Epithelial cell of prostate (primary cell): Measurements from ENCODE around the gene ADAMTS12.

Source experiments
- DNase-seq: peaks from one replicate; pipeline ENCODE4 v3.0.0-alpha.2; 2011; ENCODE audit warnings: low read depth, low spot score
- H3K27ac ChIP-seq: fragments of 450-650 bp; 2 replicates; pipeline ENCODE4 v1.5.1; 2017; ENCODE audit warnings: mild to moderate bottlenecking

ADAMTS12 gene

DNA sequence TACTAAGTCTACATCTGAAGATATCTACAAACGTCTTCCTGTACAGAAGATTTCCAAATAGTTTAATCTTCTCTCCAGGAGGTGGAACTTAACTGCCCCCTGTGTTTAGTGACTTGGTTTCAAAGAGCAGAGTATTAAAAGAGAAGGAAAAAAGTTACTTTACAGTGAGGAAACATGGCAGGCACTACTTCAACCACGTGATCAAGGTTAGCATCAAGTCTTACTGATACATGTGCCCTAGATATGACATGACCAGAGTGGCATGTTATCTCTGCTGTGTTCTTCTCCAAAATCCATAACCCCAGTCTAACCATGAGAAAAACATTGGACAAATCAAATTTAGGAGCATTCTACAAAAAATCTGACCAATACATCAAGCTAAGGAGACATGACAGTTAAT is 125.8 kb downstream of the ADAMTS12 start:
- no peak for DNase-seq
- no peak overlapping the region for H3K27ac ChIP-seq

DNA sequence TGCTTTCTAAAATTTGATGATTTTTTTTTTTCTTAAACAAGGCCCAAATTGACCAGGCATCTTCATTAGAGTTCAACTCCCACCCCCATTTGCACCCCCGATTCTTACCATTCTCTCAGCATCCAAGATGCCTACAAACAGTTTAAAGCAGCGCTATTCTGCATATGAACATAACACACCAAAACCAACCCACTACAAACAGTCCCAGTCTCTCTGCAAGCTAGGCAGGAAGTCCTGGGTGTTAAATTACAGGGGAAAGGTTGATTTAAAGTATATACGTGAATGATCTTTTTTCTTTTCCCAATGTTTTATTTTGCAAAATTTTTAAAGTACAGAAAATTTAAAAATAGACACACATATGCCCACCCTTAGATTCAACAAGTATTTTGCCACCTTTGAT is 127.0 kb downstream of the ADAMTS12 start:
- no peak for DNase-seq
- no peak overlapping the region for H3K27ac ChIP-seq

DNA sequence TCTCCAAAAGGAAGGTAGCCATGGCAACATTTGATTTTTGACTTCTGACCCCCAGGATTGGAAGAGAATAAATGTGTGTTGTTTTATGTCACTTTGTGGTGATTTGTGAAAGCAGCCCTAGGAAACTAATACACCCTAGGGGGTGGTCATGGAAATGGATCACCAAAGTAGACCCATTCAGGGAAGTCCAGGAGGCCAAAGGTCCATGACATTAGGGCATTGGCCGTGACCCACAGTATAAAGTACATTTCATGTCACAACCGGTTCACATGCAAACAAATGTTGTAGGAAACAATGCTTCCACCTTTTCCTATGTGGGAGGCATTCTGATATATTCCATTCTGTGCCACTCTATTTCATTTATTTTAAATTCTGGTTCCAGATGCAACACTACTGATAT is 128.4 kb downstream of the ADAMTS12 start:
- no peak overlapping the region for H3K27ac ChIP-seq
- DNase-seq = no peak

DNA sequence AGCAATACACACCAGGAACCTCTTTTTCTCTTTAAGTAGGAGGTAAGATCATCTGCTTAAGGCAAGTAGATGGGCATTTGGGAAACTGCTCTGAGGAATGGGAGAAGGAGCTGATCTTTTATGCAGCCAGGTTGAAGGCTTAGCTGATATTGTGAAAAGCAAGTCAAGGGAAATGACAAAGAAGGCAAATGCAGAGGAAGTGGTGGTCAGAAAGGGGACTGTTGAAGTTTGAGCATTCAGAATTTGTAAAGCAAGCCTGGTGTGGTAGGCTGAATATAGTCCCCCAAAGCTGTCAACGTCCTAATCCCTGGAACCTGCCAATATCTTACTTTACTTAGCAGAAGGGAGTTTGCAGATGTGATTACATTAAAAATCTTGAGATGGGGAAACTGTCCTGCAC is 128.9 kb downstream of the ADAMTS12 start:
- H3K27ac ChIP-seq = no peak overlapping the region

DNA sequence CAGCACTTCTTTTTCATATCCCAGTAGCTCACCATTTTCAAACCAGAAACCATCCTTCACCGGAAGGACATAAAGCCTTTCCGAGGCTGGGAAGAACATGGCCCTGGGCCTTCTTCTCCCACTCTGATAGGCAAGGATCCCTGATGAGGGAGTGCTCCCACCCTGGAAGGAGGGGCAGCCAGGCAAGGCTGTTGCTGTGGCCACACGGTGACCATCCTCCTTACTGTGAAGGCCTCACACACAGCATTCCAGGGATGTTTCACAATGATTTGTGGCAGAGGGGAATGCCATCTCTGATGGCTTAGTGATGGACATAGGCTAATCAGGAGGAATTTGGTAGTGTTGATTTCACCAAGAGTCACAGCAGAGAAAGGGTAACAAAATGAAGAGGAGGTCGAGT is 130.7 kb downstream of the ADAMTS12 start:
- no peak for DNase-seq
- H3K27ac ChIP-seq = no peak overlapping the region

More for the DNA sequence above, 128.9 kb downstream of the ADAMTS12 start:
- no peak for DNase-seq

DNA sequence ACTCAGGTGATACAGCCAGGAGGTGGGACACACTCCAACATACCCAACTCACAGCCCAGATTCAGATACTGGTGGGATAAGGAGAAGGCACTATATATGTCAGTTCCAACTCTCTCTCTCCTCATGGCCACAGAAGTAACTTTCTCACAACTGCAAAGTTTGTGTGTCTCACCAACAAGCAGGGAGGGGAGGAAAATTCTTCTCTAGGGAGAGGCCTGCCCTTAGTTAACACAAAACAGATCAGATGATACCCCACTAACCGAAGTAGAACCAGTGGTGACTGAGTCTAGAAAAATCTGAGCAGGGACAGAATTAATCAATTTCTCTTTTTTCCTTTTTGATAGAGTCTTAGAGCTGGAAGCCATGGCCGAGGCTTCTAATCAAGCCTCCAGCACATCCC is 133.1 kb downstream of the ADAMTS12 start:
- H3K27ac ChIP-seq = no peak overlapping the region
- DNase-seq = no peak

DNA sequence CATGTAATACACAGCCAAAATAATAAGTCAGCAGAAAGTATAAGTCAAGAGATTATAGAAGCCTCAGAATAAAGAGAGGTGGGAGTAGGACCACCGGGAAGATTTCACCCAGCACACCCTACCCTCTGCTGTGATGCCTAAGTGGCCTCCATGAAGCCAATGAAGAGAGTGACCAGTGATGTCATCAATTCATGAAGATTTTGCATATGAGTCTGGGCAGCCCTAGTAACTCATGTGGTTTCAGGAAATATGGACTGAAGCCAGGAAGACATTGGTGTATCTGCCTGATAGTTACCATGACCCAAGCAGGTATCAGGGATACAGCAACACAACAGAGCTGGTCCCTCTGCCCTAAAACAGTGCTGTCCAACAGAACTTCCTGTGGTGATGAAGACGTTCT is 135.3 kb downstream of the ADAMTS12 start:
- DNase-seq = no peak
- no peak overlapping the region for H3K27ac ChIP-seq

DNA sequence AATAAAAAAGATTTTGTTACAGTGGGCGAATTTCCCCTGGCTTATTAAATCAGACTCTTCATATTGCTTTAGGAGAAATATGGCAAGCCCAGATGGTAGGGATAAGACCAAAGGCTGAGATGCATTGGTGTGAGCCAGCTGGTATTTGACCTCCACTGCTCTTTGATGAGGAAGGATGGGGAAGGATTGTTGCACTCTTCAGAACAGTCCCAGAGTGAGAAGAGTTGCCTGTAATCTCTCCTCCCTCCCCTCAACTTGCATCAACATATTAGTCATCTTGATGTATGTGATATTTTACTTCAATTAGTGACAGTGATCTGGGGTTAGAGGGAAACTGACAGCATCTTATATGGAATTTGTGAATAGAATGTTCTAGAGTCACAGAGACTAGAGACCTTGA is 136.6 kb downstream of the ADAMTS12 start:
- no peak overlapping the region for H3K27ac ChIP-seq
- no peak for DNase-seq

DNA sequence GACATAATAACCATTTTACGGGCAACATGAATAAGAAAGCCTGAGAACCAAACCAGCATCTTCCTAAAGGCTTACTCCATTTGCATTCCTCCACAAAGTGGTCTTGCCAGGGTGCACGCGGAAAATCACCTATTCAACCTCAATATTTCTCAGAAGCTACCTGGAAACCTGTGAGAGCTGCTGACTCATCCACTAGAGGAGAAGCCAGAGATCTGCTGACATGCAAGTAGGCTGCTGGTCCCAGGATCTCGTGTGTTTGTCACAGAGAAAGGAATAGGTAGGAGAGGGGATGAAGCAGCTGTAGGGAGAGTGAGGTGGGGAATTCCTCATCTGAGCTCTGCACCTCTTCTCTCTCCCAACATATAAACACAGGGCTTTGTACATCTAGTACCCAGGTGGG is 138.1 kb downstream of the ADAMTS12 start:
- no peak overlapping the region for H3K27ac ChIP-seq
- DNase-seq = no peak

DNA sequence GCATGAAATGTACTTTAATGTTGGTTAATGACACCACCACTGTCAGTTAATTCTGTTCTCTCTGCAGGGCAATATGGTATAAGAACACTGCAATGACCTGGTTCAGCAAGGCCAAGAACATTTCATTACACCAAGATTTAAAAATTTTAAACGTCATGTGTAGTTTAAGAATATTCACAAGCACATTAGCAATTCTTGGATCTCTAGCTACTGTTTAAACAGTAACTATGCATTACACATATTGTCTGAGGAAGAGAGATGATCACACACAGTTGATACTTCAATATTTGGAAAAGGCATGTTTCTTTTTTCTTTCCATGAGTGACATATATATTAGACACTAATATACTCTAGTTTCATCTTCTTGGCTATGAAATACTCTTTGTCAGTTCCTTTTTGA is 143.0 kb downstream of the ADAMTS12 start:
- DNase-seq = no peak
- H3K27ac ChIP-seq = no peak overlapping the region

DNA sequence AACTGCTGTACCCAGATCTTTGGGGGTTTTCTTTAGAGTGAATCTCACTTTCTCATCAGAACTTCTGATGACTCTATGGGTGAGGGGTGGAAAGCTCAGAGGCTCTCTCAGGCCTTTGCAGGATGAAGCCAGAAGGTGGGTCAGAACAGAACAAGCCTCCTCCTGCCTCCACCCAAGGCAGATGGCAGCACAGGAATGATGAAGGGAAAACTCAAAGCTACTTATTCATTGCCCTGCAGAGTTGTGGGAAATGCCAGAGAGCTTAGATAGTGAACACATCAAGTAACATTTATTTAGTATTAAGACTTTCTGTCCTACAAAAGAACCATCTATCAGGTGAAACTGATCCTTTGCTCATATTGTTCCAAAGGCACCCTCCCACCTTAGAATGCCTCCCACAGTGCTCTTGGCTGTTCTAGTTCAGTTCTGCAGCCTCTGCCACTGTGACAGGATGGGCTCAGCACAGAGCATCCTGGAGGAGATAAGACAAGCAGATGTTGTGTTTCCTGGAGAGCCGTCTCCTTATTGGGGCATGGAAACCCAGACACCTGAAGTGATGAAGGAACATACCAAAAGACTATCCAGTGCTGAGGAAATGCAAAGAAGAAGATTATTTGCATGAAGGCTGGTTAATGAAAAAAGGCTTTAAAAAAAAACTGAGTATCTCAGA is 146.6 kb downstream of the ADAMTS12 start:
- DNase-seq = no peak
- no peak overlapping the region for H3K27ac ChIP-seq

DNA sequence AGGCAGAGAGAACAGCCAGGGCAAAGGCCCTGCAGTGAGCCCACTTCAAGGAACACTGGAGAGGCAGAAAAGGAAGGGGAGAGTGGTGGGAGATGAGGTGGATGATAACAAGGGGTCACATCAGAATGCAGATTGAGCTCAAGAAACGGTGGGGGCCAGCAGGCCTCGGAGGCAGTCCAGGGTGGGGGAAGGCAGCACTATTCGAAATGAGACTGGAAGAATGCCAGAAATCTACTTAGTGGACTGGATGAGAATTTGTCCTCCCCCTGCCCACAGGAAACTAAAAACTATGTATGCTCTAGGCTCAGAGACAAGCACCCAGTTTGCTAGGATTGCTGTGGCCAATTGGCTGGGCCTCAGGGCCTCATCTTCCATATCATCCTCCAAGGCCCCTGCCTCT is 148.7 kb downstream of the ADAMTS12 start:
- no peak for DNase-seq
- H3K27ac ChIP-seq = no peak overlapping the region

DNA sequence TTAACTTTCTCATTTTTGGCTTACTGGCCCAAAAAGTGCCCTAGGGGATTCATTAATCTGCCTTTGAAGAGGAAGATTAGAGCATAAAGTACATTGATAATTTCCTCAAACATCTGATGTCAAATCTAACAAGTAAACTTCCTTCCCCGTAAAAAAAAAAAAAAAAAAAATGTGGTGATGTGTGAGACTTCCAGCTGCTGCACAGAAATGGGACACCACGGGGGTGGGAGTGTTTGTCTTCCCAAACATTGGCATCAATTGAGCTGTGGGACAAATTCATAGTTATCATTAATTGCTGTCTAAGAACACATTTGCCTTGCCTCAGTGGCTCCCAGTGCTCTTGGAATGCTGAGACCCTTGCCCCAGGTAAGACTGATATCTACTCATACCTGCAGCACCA is 149.6 kb downstream of the ADAMTS12 start:
- DNase-seq = no peak
- no peak overlapping the region for H3K27ac ChIP-seq

DNA sequence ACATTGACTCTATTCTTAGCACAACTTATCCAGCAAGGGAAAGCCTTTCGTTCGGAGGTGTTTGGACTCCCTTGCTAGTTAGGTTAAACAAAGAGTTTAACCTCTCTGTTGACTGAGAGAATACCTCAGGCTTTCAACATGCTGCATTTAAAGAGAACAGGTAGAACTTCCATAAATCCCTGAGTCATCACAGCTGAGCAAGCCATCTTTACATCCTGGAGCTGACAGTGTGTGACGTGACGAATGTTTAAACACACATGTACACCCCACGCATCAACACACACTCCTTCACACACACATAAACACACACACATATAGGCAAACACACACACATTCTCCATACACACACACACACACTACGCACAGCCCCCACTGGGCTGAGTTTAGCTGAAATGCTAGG is 152.8 kb downstream of the ADAMTS12 start:
- DNase-seq = no peak
- H3K27ac ChIP-seq = no peak overlapping the region

DNA sequence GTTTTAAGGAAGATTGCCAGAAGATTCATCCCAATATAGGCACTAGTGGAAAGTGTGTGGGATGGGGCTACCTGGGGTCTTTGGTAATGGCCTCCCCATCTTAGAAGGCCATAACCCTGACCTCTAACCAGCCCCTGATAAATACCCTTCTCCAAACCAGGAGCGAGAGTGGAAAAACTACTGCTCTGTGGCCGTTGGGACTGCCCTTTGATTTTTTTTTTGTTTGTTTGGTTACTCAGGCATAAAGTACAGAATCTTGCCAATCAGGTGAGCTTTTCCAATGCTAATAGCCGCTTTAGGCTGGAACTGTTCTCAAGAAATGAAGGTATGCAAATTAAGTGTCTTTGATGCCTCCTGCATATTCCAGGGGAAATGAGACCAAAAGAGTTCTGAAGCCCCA is 153.7 kb downstream of the ADAMTS12 start:
- no peak for DNase-seq
- H3K27ac ChIP-seq = no peak overlapping the region

DNA sequence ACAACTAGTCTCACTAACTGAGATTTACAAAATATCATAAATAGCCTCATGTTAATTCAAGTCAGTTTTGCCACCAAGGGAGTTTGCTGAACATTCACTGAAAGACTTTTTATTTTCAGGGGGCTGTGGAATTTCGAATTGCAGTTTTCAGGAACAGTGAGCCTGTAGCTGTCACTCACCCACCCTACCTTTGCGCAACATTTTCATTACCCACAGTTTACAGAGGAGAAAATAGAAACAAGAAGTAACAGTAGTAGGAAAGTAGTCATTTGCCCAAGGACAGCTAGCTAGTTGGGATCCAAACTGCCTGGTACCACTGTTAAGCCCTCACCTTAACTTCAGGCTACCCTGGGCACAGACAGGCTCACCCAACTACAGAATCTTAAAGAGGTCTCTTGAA is 154.1 kb downstream of the ADAMTS12 start:
- H3K27ac ChIP-seq = no peak overlapping the region
- no peak for DNase-seq

DNA sequence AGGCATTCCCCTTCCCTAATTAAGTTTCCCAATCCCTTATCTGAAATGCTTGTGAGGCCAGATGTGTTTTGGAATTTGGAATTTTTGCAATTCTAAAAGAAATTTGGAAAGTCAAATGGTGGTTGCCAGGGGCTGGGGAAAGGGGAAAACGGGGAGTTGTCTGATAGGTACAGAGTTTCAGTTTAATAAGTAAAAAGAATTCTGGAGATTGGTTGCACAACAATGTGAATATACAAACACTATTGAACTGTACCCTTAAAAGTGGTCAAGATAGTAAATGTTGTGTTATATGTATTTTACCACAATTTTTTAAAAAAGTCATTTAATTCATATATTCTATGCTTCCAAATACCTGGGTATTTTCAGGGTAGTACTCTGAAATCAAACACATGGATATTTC is 154.5 kb downstream of the ADAMTS12 start:
- no peak for DNase-seq

DNA sequence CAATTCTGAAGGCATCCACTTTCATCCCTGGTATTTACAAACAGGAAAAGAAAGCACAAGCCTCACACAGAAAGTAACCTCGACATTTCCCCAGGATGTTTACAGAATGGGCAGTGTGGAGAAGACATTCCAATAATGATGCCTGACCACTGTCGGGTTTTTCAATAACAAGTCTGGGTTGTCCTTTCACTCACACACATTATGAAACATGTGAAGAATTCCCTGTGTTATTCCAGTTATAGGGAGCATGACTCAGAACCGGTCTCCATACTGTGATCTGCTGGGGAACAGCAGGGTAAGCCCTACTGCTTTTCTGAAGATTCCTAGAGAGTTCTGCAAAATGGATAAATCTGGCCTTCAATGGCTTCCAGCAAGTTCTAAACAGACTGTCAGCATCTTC is 155.3 kb downstream of the ADAMTS12 start:
- no peak for DNase-seq
- H3K27ac ChIP-seq = no peak overlapping the region

More for the DNA sequence above, 154.5 kb downstream of the ADAMTS12 start:
- H3K27ac ChIP-seq = no peak overlapping the region

DNA sequence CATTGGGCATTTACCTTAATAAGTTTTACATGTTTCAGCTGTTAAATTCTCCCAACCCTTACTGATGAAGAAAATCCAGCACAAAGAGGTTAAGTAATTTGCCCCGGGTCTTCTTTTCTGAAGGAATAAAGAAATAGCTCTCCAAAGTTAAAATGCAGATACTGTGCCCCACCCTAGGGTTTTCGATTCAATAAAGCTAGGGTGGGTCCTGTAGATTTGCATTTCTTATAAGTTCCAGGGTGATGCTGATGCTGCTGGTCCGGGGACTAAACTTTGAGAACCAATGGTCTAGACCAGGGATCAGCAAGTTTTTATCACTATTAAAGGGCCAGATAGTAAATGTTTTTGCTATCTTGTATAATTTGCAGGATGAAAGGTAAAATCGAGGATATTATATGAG is 156.7 kb downstream of the ADAMTS12 start:
- DNase-seq = no peak
- no peak overlapping the region for H3K27ac ChIP-seq

DNA sequence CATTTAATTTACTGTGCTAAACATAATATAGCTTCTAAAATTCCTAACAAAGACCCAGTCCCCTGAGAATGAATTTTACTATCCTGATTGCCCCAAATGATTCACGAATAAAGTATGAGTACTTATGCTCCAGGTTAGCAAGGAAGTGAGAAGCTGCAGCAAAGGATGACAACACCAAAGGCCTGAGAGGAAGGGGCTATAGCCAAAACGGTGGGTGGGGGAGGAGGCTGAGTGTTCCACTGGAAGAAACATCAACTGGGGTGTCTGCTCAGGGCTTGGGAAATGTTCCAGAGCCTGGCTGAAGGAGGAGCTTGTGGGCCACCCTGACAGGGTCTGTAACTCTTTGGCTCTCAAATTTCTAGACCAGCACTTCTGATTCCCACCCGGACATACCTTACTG is 157.3 kb downstream of the ADAMTS12 start:
- no peak for DNase-seq
- no peak overlapping the region for H3K27ac ChIP-seq

DNA sequence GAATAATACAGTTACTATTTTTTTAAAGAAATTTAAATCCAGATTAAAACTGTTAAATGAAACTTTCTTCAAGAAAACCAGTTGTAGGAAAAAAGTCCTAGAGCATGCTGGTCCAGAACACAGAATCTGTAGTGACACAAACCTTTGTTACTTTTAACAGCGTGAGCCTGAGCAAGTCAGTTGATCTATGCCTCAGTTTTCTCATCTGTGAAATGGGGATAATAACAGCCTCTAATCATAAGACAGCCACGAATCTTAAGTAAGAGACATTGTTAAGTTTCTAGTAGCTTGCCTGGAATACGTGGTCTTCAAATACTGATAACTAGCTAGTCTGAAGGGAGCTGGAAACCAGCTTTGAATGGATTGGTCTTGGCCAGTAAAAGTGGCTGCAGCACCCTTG is 158.6 kb downstream of the ADAMTS12 start:
- no peak for DNase-seq
- H3K27ac ChIP-seq = no peak overlapping the region

DNA sequence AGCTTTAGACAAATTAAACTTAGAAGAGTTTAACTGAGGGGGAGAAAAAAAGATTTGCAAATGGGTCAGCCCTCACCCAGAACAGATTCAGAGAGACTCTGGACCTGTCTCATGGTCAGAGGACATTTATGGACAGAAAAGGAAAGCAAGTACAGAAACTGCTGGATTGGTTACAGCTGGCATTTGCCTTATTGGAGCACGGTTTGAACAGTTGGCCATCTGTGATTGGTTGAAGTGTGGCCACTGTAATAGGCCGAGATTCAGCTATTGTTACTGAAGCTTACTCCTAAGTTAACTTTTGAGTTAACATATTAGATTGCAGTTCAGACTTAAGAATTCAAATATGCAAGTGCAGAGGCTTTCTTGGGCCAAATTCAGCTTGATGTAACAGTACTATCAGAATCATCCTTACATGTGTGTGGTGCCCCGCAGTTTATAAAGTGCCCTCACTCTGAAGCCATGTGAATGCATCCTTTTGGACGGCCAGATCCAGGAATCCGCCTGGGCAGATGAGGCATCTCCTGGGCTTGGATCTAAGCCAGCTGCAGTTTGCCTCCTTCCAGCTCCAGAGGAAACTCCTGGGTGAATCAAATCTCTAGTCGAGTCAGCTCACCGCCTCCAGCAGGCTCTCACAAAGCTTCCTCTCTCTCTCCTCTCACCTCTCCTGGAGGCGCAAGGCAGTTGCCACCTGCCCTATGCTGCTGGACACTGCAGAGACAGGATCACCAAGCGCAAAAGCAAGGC is 165.2 kb downstream of the ADAMTS12 start:
- DNase-seq = no peak

More for the DNA sequence above, 165.2 kb downstream of the ADAMTS12 start:
- H3K27ac ChIP-seq = no peak overlapping the region
